WERI-Rb-1 (cell line): ENCODE results near the gene CENPU.

Experiments used
- DNase-seq: peaks from one replicate; pipeline ENCODE4 v3.0.0-alpha.2; 2020
- H3K27ac ChIP-seq: fragments of 250-450 bp; sonication (Bioruptor Pico); 2 replicates; pipeline ENCODE4 v1.5.1; 2020; ENCODE audit warnings: mild to moderate bottlenecking, moderate library complexity
- H3K27me3 ChIP-seq: fragments of 250-450 bp; sonication (Bioruptor Pico); 2 replicates; pipeline ENCODE4 v1.5.1; 2021; ENCODE audit warnings: mild to moderate bottlenecking, low read depth, moderate library complexity; ENCODE audit not compliant: insufficient read depth, severe bottlenecking
- H3K36me3 ChIP-seq: fragments of 250-450 bp; sonication (Bioruptor Pico); 2 replicates; pipeline ENCODE4 v1.5.1; 2020; ENCODE audit warnings: mild to moderate bottlenecking, moderate library complexity
- H3K4me3 ChIP-seq: 2 replicates; pipeline ENCODE4 v1.5.1; 2011; ENCODE audit warnings: low read depth, mild to moderate bottlenecking, control low read depth, low read length
- H3K9me3 ChIP-seq: fragments of 250-450 bp; sonication (Bioruptor Pico); 2 replicates; pipeline ENCODE4 v1.5.1; 2021; ENCODE audit warnings: mild to moderate bottlenecking, moderate library complexity; ENCODE audit not compliant: severe bottlenecking
- CTCF ChIP-seq: IDR thresholded peaks from 2 replicates; pipeline ENCODE4 v1.5.1; 2011; ENCODE audit warnings: low read depth, mild to moderate bottlenecking, control low read depth, inconsistent platforms, low read length

Gene CENPU

GRCh38 chr4:184697956-184698355, 35.9 kb downstream of the CENPU start:
- H3K36me3 ChIP-seq, result peaks cover 95% of the 10 kb centered on the region
- no peak for DNase-seq

GRCh38 chr4:184695178-184695896, 38.6 kb downstream of the CENPU start:
- DNase-seq, result no peak
- H3K36me3 ChIP-seq, result peaks cover 77% of the 10 kb centered on the region
- no peaks in the 10 kb centered on the region for H3K9me3 ChIP-seq
- H3K27ac ChIP-seq, result peak overlapping the region; percentile 35
- no peak overlapping the region for H3K4me3 ChIP-seq
- no peaks in the 10 kb centered on the region for H3K27me3 ChIP-seq
- no peak for TF ChIP-seq CTCF

More at GRCh38 chr4:184697956-184698355, 35.9 kb downstream of the CENPU start:
- TF ChIP-seq CTCF, result no peak
- Histone ChIP-seq H3K4me3 (no peak overlapping the region), H3K27ac (no peak overlapping the region), H3K9me3 (no peaks in the 10 kb centered on the region), H3K27me3 (no peaks in the 10 kb centered on the region)

- Histone ChIP-seq H3K36me3 (peaks cover 69% of the 10 kb centered on the region), H3K27me3 (no peaks in the 10 kb centered on the region), H3K9me3 (no peaks in the 10 kb centered on the region), H3K27ac (no peak overlapping the region), H3K4me3 (no peak overlapping the region)
- TF ChIP-seq CTCF, result no peak
- no peak for DNase-seq
Measured at GRCh38 chr4:184694412-184694956, 39.4 kb downstream of the CENPU start.

- no peak for DNase-seq
- Histone ChIP-seq H3K27me3 (no peaks in the 10 kb centered on the region), H3K9me3 (no peaks in the 10 kb centered on the region), H3K4me3 (no peak overlapping the region), H3K36me3 (peaks cover 57% of the 10 kb centered on the region), H3K27ac (no peak overlapping the region)
- TF ChIP-seq CTCF, result no peak
Measured at GRCh38 chr4:184693056-184693455, 40.8 kb downstream of the CENPU start.

GRCh38 chr4:184689681-184690080, 44.2 kb downstream of the CENPU start:
- peaks cover 26% of the 10 kb centered on the region for H3K36me3 ChIP-seq
- no peak for DNase-seq
- no peaks in the 10 kb centered on the region for H3K27me3 ChIP-seq
- H3K9me3 ChIP-seq, result no peaks in the 10 kb centered on the region
- no peak overlapping the region for H3K4me3 ChIP-seq
- H3K27ac ChIP-seq, result no peak overlapping the region
- no peak for TF ChIP-seq CTCF
